ENCODE results near the gene CEP112.

- no peak for TF ChIP-seq CTCF (IDR thresholded peaks at IDR 0.05; ENCODE audit: insufficient read depth, low read length, poor library complexity, severe bottlenecking)
- no peak for TF ChIP-seq EZH2phosphoT487 (conservative IDR thresholded peaks at IDR 0.05; ENCODE audit: low read length)
Measured at GRCh38 chr17:65913326-65913850, 278.5 kb downstream of the CEP112 start.

All from SU-DHL-6 (cell line).